Mesenchymal stem cell (in vitro differentiated cells and primary cell): ENCODE data around the gene WLS.

ENCODE experiments used
- DNase-seq: peaks from one replicate; pipeline ENCODE4 v3.0.0-alpha.2; 2013
- H2AFZ ChIP-seq: one replicate; pipeline ENCODE4 v1.6.1; 2013; ENCODE audit warnings: low read depth, mild to moderate bottlenecking, control low read depth, inconsistent platforms, low read length, moderate library complexity
- H2AK5ac ChIP-seq: 2 replicates; pipeline ENCODE4 v1.6.1; 2013; ENCODE audit warnings: low read length, moderate library complexity, mild to moderate bottlenecking, inconsistent platforms; ENCODE audit not compliant: severe bottlenecking
- H2BK120ac ChIP-seq: one replicate; pipeline ENCODE4 v1.6.1; 2013; ENCODE audit warnings: low read depth, mild to moderate bottlenecking, inconsistent platforms, low read length, moderate library complexity
- H2BK12ac ChIP-seq, 2 experiments: one replicate each; pipeline ENCODE4 v1.6.1; 2013; ENCODE audit warnings: inconsistent platforms in 2 of 2, low read length in 2 of 2, mild to moderate bottlenecking in 2 of 2, moderate library complexity in 2 of 2, control low read depth in 1 of 2
- H2BK15ac ChIP-seq: one replicate; pipeline ENCODE4 v1.6.1; 2013; ENCODE audit warnings: mild to moderate bottlenecking, low read depth, inconsistent platforms; ENCODE audit not compliant: poor library complexity, severe bottlenecking
- H2BK5ac ChIP-seq: 2 replicates; pipeline ENCODE4 v1.6.1; 2013; ENCODE audit warnings: low read depth, mild to moderate bottlenecking, low read length, control low read depth, inconsistent platforms; ENCODE audit not compliant: poor library complexity, severe bottlenecking
- H3K14ac ChIP-seq, 2 experiments: one replicate each; pipeline ENCODE4 v1.6.1; 2013; ENCODE audit warnings: inconsistent platforms in 2 of 2, low read length in 2 of 2, control low read depth in 1 of 2, mild to moderate bottlenecking in 1 of 2, moderate library complexity in 1 of 2
- H3K18ac ChIP-seq, 2 experiments: one replicate each; pipeline ENCODE4 v1.6.1; 2013; ENCODE audit warnings: inconsistent platforms in 2 of 2, low read length in 2 of 2, control low read depth in 1 of 2, low read depth in 1 of 2, mild to moderate bottlenecking in 1 of 2
- H3K23ac ChIP-seq, 2 experiments: one replicate each; pipeline ENCODE4 v1.6.1; 2013; ENCODE audit warnings: inconsistent platforms in 2 of 2, low read length in 2 of 2, mild to moderate bottlenecking in 2 of 2, moderate library complexity in 2 of 2, control low read depth in 1 of 2
- H3K27ac ChIP-seq: 2 replicates; pipeline ENCODE4 v1.5.1; 2013; ENCODE audit warnings: mild to moderate bottlenecking, moderate library complexity, low read length, control low read depth, inconsistent platforms; ENCODE audit not compliant: poor library complexity, severe bottlenecking
- H3K27me3 ChIP-seq, 2 experiments: 2 replicates each; pipeline versions ENCODE4 v1.6.1 to v1.7.0; 2013; ENCODE audit warnings: low read length in 2 of 2, mild to moderate bottlenecking in 2 of 2, moderate library complexity in 2 of 2, control low read depth in 1 of 2, inconsistent platforms in 1 of 2; ENCODE audit not compliant: control insufficient read depth in 1 of 2, insufficient read depth in 1 of 2
- H3K36me3 ChIP-seq, 2 experiments: 2 replicates each; pipeline versions ENCODE4 v1.6.1 to v1.7.0; 2013; ENCODE audit warnings: low read length in 2 of 2, control low read depth in 1 of 2, inconsistent platforms in 1 of 2, low read depth in 1 of 2, mild to moderate bottlenecking in 1 of 2; ENCODE audit not compliant: insufficient read depth in 2 of 2, control insufficient read depth in 1 of 2
- H3K4ac ChIP-seq, 2 experiments: one replicate each; pipeline ENCODE4 v1.6.1; 2013; ENCODE audit warnings: inconsistent platforms in 2 of 2, low read length in 2 of 2, mild to moderate bottlenecking in 2 of 2, moderate library complexity in 2 of 2, control low read depth in 1 of 2, low read depth in 1 of 2
- H3K4me1 ChIP-seq: 2 replicates; pipeline ENCODE4 v1.6.1; 2013; ENCODE audit warnings: low read depth, low read length, control low read depth; ENCODE audit not compliant: control insufficient read depth, insufficient read depth
- H3K4me2 ChIP-seq: 2 replicates; pipeline ENCODE4 v1.6.1; 2013; ENCODE audit warnings: low read length, mild to moderate bottlenecking, inconsistent platforms; ENCODE audit not compliant: poor library complexity, severe bottlenecking
- H3K4me3 ChIP-seq, 2 experiments: 2 replicates each; pipeline versions ENCODE4 v1.5.1 to v1.7.0; 2013; ENCODE audit warnings: low read length in 2 of 2, mild to moderate bottlenecking in 2 of 2, control low read depth in 1 of 2, low read depth in 1 of 2; ENCODE audit not compliant: insufficient read depth in 1 of 2
- H3K79me1 ChIP-seq: replicated peaks from 2 replicates; pipeline ENCODE4 v1.6.1; 2013; ENCODE audit warnings: mild to moderate bottlenecking, control low read depth, low read length, inconsistent platforms; ENCODE audit not compliant: poor library complexity, severe bottlenecking
- H3K9ac ChIP-seq: 2 replicates; pipeline ENCODE4 v1.7.0; 2013; ENCODE audit warnings: mild to moderate bottlenecking, low read length, moderate library complexity
- H3K9me3 ChIP-seq: 2 replicates; pipeline ENCODE4 v1.7.0; 2013; ENCODE audit warnings: mild to moderate bottlenecking, low read length; ENCODE audit not compliant: control insufficient read depth
- H4K8ac ChIP-seq: one replicate; pipeline ENCODE4 v1.6.1; 2013; ENCODE audit warnings: inconsistent platforms, mild to moderate bottlenecking, low read length, moderate library complexity
- H4K91ac ChIP-seq: one replicate; pipeline ENCODE4 v1.6.1; 2013; ENCODE audit warnings: mild to moderate bottlenecking, low read length, inconsistent platforms
- WGBS: methylation state at CpG from one replicate; pipeline ENCODE4 v1.1.7; 2013; ENCODE audit warnings: mixed read lengths; 5-methylcytosine and 5-hydroxymethylcytosine counted together

WLS gene

DNA sequence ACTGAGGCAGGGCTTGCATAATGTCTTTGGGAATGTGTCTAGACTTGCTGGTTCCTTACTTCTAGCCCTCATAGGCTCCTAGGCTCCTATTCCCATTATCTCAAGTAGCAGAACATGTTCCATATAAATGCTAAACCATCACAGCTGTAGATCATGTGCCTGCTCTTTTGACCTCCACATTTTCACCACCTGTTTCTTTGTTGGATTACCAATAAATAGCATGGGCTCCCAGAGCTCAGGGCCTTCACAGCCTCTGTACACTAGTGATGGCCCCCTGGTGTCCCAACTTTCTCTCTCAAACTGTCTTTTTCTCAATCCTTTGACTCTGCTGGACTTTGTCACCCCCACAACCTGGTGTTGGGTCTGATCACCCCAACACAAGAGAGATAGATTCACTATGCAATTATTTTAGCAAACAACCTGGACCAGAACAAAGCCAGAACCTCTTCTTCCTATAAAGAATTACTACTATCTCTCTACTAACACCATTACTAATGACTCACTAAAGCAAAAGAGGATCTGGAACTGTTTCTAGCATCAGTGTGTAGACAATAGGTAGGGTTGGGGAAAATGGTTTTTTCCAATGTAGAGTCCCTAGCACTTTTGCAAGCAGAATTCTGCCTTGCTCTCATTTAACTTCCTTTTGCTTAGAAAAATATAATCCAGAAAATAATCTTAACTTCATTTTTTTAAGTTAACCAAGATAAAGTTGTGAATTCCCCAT, 51.7 kb downstream of the WLS start:
- H3K9me3 ChIP-seq, result no peaks in the 10 kb centered on the region
- no peak overlapping the region for H3K4me3 ChIP-seq
- no peak overlapping the region for H2BK15ac ChIP-seq
- H3K18ac ChIP-seq, result no peak overlapping the region
- peaks cover 11% of the 10 kb centered on the region for H3K4me1 ChIP-seq
- H3K9ac ChIP-seq, result no peak overlapping the region
- H2AFZ ChIP-seq, result no peak overlapping the region
- H3K4me2 ChIP-seq, result no peak overlapping the region
- no peak overlapping the region for H2BK5ac ChIP-seq
- peaks cover 9% of the 10 kb centered on the region for H3K79me1 ChIP-seq
- no peak overlapping the region for H3K4ac ChIP-seq
- H4K91ac ChIP-seq, result no peak overlapping the region
- DNase-seq, result no peak
- H3K14ac ChIP-seq, result no peak overlapping the region
- H2AK5ac ChIP-seq, result no peak overlapping the region
- no peak overlapping the region for H2BK12ac ChIP-seq
- no peak overlapping the region for H3K23ac ChIP-seq
- no peak overlapping the region for H4K8ac ChIP-seq
- no peak overlapping the region for H2BK120ac ChIP-seq
- no peaks in the 10 kb centered on the region for H3K27me3 ChIP-seq
- peak overlapping the region; percentile 78 for H3K27ac ChIP-seq
- H3K36me3 ChIP-seq, result peaks cover 8 to 39% of the 10 kb centered on the region in 2 experiments

DNA sequence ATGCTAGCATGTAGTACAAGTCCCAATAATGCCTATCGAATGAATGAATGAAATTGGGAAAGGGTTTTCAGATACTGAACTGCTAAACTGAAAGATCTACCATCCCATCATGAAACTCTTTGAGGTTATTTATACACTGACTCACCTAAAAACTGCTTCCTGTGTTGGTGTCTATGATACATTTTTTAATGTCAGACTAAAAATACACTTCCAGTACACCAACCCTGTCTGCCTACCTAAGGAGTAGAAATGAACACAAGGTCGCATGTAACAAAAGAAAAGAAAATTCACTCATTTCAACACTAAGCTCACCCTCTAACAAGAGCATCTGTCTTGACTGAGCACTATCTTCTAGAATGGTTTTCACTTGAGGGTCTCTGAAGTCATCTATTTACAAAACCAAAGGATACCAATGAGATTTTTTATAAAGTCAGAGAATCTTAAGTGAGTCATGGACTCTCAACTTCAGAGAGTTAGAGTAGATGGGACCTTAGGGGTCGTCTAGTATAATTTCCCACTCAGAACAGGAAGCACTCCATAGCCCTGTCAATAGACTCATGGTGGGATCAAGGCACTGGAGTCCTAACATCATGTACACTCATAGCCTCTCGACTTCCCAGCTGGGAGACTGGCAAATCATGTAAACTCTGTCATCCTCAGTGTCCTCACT, 53.4 kb downstream of the WLS start:
- Histone ChIP-seq H2AK5ac (peak overlapping the region; percentile 95), H3K14ac (no peak overlapping the region), H2BK120ac (no peak overlapping the region), H3K4me1 (peaks cover 16% of the 10 kb centered on the region), H3K27me3 (no peaks in the 10 kb centered on the region), H3K27ac (peak overlapping the region; percentile 82), H4K91ac (no peak overlapping the region), H2BK12ac (no peak overlapping the region), H2BK5ac (no peak overlapping the region), H3K4me3 (no peak overlapping the region), H3K36me3 (peaks cover 0 to 30% of the 10 kb centered on the region in 2 experiments), H3K4me2 (no peak overlapping the region), H2BK15ac (no peak overlapping the region), H3K4ac (no peak overlapping the region), H3K23ac (no peak overlapping the region), H3K9ac (no peak overlapping the region), H4K8ac (no peak overlapping the region), H2AFZ (no peak overlapping the region), H3K9me3 (no peaks in the 10 kb centered on the region), H3K79me1 (peaks cover 2% of the 10 kb centered on the region), H3K18ac (no peak overlapping the region)
- 25% methylated on average over 3 of the region's 4 CpGs for WGBS
- peak; percentile 54 for DNase-seq

DNA sequence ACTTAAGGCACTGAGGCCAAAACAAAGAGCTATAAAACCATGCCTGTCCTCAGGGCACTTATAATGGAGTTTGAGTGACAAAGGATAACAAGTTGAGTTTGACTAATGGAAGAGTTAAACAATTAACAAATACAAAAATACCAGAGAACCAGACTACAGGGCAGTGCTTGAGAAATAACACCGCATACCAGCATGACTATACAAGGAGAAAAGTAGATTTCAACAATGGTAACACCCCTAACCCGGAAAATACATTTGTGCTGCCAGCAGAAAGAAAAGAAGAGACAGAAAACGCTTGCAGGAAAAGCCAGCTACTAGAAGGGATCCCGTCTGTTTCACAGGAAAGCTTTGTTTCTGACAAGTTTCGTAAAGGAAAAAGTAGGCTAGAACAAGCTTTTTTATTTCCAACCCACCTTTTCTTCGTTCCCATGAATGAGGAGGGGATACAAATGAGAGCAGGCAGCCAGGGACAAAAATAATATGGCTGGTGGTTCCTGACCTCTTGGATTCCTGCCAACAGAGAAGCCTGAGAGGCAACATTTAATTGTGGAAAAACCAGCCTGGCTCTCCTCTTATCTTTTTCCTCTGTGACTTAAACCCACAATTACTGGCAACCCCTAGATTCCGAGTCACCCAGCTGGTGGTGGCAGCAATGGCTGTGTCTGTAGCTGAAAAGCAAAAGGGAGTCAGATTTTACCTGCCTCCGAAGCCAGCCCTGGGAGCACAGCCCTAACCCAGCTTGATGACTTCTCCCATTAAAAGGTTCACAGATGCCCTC, 56.5 kb downstream of the WLS start:
- H2BK120ac ChIP-seq, result no peak overlapping the region
- H2BK12ac ChIP-seq, result no peak overlapping the region
- WGBS, result 88% methylated on average over 6 of the region's 8 CpGs
- peaks cover 2% of the 10 kb centered on the region for H3K79me1 ChIP-seq
- H3K27ac ChIP-seq, result peak overlapping the region; percentile 92
- peak overlapping the region; percentile 83 for H2BK5ac ChIP-seq
- H4K91ac ChIP-seq, result no peak overlapping the region
- peak; percentile 38 for DNase-seq
- H3K4me1 ChIP-seq, result peaks cover 16% of the 10 kb centered on the region
- peak overlapping the region; percentile 70 for H2AK5ac ChIP-seq
- no peak overlapping the region for H2BK15ac ChIP-seq
- H3K36me3 ChIP-seq, result peaks cover 0 to 13% of the 10 kb centered on the region in 2 experiments
- no peak overlapping the region for H3K4ac ChIP-seq
- H3K23ac ChIP-seq, result no peak overlapping the region
- no peak overlapping the region for H2AFZ ChIP-seq
- no peak overlapping the region for H4K8ac ChIP-seq
- H3K27me3 ChIP-seq, result no peaks in the 10 kb centered on the region
- H3K18ac ChIP-seq, result peak overlapping the region in 1 of 2 experiments; percentile 37
- no peak overlapping the region for H3K4me2 ChIP-seq
- H3K14ac ChIP-seq, result no peak overlapping the region
- no peak overlapping the region for H3K4me3 ChIP-seq
- H3K9me3 ChIP-seq, result no peaks in the 10 kb centered on the region
- no peak overlapping the region for H3K9ac ChIP-seq

GRCh38 chr1:68174738-68175113, 57.6 kb downstream of the WLS start:
- Histone ChIP-seq H2AK5ac (peak overlapping the region; percentile 66), H2BK12ac (peak overlapping the region in 1 of 2 experiments; percentile 15), H3K27ac (peak overlapping the region; percentile 92), H3K79me1 (peaks cover 4% of the 10 kb centered on the region), H3K18ac (peak overlapping the region; percentile 2 to 16), H3K9me3 (no peaks in the 10 kb centered on the region), H3K4me3 (peak overlapping the region in 1 of 2 experiments; percentile 50), H2BK15ac (no peak overlapping the region), H2BK120ac (no peak overlapping the region), H3K36me3 (peaks cover 2 to 3% of the 10 kb centered on the region in 2 experiments), H4K91ac (peak overlapping the region; percentile 20), H2BK5ac (peak overlapping the region; percentile 83), H3K4me2 (no peak overlapping the region), H3K23ac (no peak overlapping the region), H2AFZ (no peak overlapping the region), H3K4ac (peak overlapping the region in 1 of 2 experiments; percentile 13), H3K9ac (peak overlapping the region; percentile 71), H3K4me1 (peaks cover 13% of the 10 kb centered on the region), H3K14ac (peak overlapping the region in 1 of 2 experiments; percentile 37), H4K8ac (no peak overlapping the region), H3K27me3 (no peaks in the 10 kb centered on the region)
- WGBS, result 86% methylated on average over 1 of the region's 1 CpG
- DNase-seq, result peak; percentile 62
